K562 (cell line): ENCODE measurements around the gene SERPIND1. TPM values are rescaled to one million over a fixed set of nuclear protein-coding genes. Genes with fewer than 3 reads are reported as not detected.

Experiments
- ATAC-seq: fragments of 200-7000 bp; cut with Tn5 transposase; 3 replicates; pipeline ENCODE4 v1.9.1; 2020; ENCODE audit warnings: moderate library complexity
- BruUV-seq: library from RNA; stranded (reverse); fragments of 400-500 nt; replicated peaks from 2 replicates; lab custom pipeline; 2021; lab: Mats Ljungman, UMichigan
- CTCF ChIA-PET: fragments of 300-600 bp; formaldehyde crosslinking; extraction: SDS; loops from one replicate; lab custom pipeline; 2021; ENCODE audit warnings: low intra/inter-chr PET ratio; lab: Yijun Ruan, JAX
- POLR2A ChIA-PET: fragments of 300-600, 350-650 bp; sonication (Branson Sonifier 250); formaldehyde crosslinking; extraction: SDS; loops from one replicate; lab custom pipeline; 2021; ENCODE audit warnings: antibody characterized with exemption, inconsistent platforms; lab: Yijun Ruan, JAX
- DNase-seq, 4 experiments: peaks; one replicate each; pipeline versions ENCODE4 v3.0.0 to v3.0.0-alpha.2; 2011 to 2018; ENCODE audit warnings: low spot score in 3 of 4, mixed read lengths in 3 of 4; ENCODE audit errors: extremely low read depth in 1 of 4
- FAIRE-seq: peaks from 2 replicates; lab custom pipeline; 2011; peaks lifted over from hg19 to GRCh38; lab: Jason Lieb, UNC
- H2AFZ ChIP-seq: 2 replicates; pipeline ENCODE4 v1.6.0; 2011; ENCODE audit warnings: low read depth, low read length, control low read depth, inconsistent platforms
- H3K27ac ChIP-seq: fragments of 200-600 bp; 3 replicates; pipeline ENCODE4 v1.8.0; 2011; ENCODE audit warnings: low read depth, mild to moderate bottlenecking, control low read depth, inconsistent platforms, low read length, moderate library complexity, mixed read lengths; ENCODE audit errors: extremely low read depth
- H3K27me3 ChIP-seq, 2 experiments: fragments of 300-600 bp in 1 of 2; 2 replicates in 1 of 2; 3 replicates in 1 of 2; pipeline versions ENCODE4 v1.6.0 to v1.8.0; 2011; ENCODE audit warnings: inconsistent platforms in 2 of 2, low read length in 2 of 2, mild to moderate bottlenecking in 1 of 2, mixed read lengths in 1 of 2, moderate library complexity in 1 of 2; ENCODE audit not compliant: control insufficient read depth in 2 of 2, insufficient read depth in 2 of 2
- H3K36me3 ChIP-seq: fragments of 300-600 bp; 3 replicates; pipeline ENCODE4 v1.8.0; 2011; ENCODE audit warnings: mild to moderate bottlenecking, low read length, inconsistent platforms; ENCODE audit not compliant: control insufficient read depth, insufficient read depth
- H3K4me1 ChIP-seq, 2 experiments: fragments of 200-600 bp in 1 of 2; replicated peaks in 1 of 2; 2 replicates in 1 of 2; 3 replicates in 1 of 2; pipeline versions ENCODE4 v1.5.1 to v1.8.0; 2011; ENCODE audit warnings: inconsistent platforms in 2 of 2, low read length in 2 of 2, mild to moderate bottlenecking in 1 of 2, mixed read lengths in 1 of 2, moderate library complexity in 1 of 2; ENCODE audit not compliant: control insufficient read depth in 2 of 2, insufficient read depth in 2 of 2
- H3K4me2 ChIP-seq: 2 replicates; pipeline ENCODE4 v1.6.1; 2011; ENCODE audit warnings: low read length, control low read depth, inconsistent platforms, mixed read lengths; ENCODE audit not compliant: insufficient read depth
- H3K4me3 ChIP-seq: fragments of 200-600 bp; sonication (generic), shearing (Covaris generic); 2 replicates; pipeline ENCODE4 v1.5.1; 2016; ENCODE audit warnings: control low read depth, inconsistent platforms
- H3K79me2 ChIP-seq: fragments of 200-600 bp; 3 replicates; pipeline ENCODE4 v1.8.0; 2011; ENCODE audit warnings: low read length, inconsistent platforms; ENCODE audit not compliant: control insufficient read depth, insufficient read depth
- H3K9ac ChIP-seq, 2 experiments: 2 replicates each; pipeline versions ENCODE4 v1.6.0 to v1.6.1; 2011; ENCODE audit warnings: low read depth in 2 of 2, low read length in 2 of 2, control low read depth in 1 of 2, inconsistent platforms in 1 of 2, mild to moderate bottlenecking in 1 of 2, mixed read lengths in 1 of 2; ENCODE audit not compliant: insufficient read depth in 1 of 2
- H3K9me1 ChIP-seq: one replicate; pipeline ENCODE4 v1.6.0; 2011; ENCODE audit warnings: inconsistent platforms, mild to moderate bottlenecking, low read length, moderate library complexity; ENCODE audit not compliant: control insufficient read depth, insufficient read depth
- H3K9me3 ChIP-seq: replicated peaks from 2 replicates; pipeline ENCODE4 v1.5.1; 2011; ENCODE audit warnings: low read depth, low read length, inconsistent platforms; ENCODE audit not compliant: control insufficient read depth, insufficient read depth
- H4K20me1 ChIP-seq: replicated peaks from 2 replicates; pipeline ENCODE4 v1.6.1; 2011; ENCODE audit warnings: low read length, inconsistent platforms, mixed read lengths; ENCODE audit not compliant: control insufficient read depth, insufficient read depth
- AFF1 ChIP-seq, 2 experiments: fragments of 450-650 bp; IDR thresholded peaks; 2 replicates each; pipeline ENCODE4 v1.6.1; 2018; ENCODE audit warnings: mild to moderate bottlenecking in 2 of 2, low read depth in 1 of 2; ENCODE audit not compliant: partially characterized antibody in 2 of 2
- CREB1 ChIP-seq, 2 experiments: sonication (generic) in 1 of 2; formaldehyde crosslinking in 1 of 2; IDR thresholded peaks; 2 replicates each; pipeline versions ENCODE4 v1.6.1 to v1.8.0; 2012 to 2022; ENCODE audit warnings: inconsistent platforms in 1 of 2, mild to moderate bottlenecking in 1 of 2, missing genetic modification reagents in 1 of 2, moderate library complexity in 1 of 2
- OTX1 ChIP-seq: fragments of 450-650 bp; formaldehyde crosslinking; IDR thresholded peaks from 2 replicates; pipeline ENCODE4 v1.4.0; 2022; ENCODE audit warnings: mild to moderate bottlenecking
- POLR2H ChIP-seq: IDR thresholded peaks from 2 replicates; pipeline ENCODE4 v1.6.1; 2016; ENCODE audit warnings: missing genetic modification characterization, low read depth, mild to moderate bottlenecking, control low read depth, missing compliant biosample characterization, moderate library complexity
- TRIM24 ChIP-seq, 2 experiments: fragments of 450-650 bp; IDR thresholded peaks; 2 replicates each; pipeline ENCODE4 v1.6.1; 2016
- ZNF23 ChIP-seq: fragments of 250-450 bp; sonication (Bioruptor Pico); IDR thresholded peaks from 2 replicates; pipeline ENCODE4 v1.4.0; 2020; ENCODE audit warnings: mild to moderate bottlenecking
- ZNF280B ChIP-seq: fragments of 250-450 bp; sonication (Bioruptor Pico); IDR thresholded peaks from 2 replicates; pipeline ENCODE4 v1.5.1; 2021; ENCODE audit warnings: mild to moderate bottlenecking
- ZNF655 ChIP-seq: fragments of 250-450 bp; sonication (Bioruptor Pico); IDR thresholded peaks from 2 replicates; pipeline ENCODE4 v1.5.0; 2021
- ZNF696 ChIP-seq: fragments of 250-450 bp; sonication (Bioruptor Pico); conservative IDR thresholded peaks from 2 replicates; pipeline ENCODE4 v1.4.0; 2020; ENCODE audit warnings: mild to moderate bottlenecking, moderate library complexity
- WGBS: fragments of 100-300 bp; shearing (Covaris generic); methylation state at CpG from one replicate; pipeline ENCODE4 v1.1.6; 2016; ENCODE audit warnings: low coverage, mixed read lengths; ENCODE audit not compliant: insufficient coverage; ENCODE audit errors: missing lambda C conversion rate; 5-methylcytosine and 5-hydroxymethylcytosine counted together
- in situ Hi-C: fragments of 300-500 bp; cut with MboI; formaldehyde crosslinking; loops from 4 replicates; pipeline ENCODE4 v1.15.0; 2018; ENCODE audit warnings: inconsistent platforms, mixed read lengths
- intact Hi-C: fragments of 100-400 bp; cut with micrococcal nuclease; formaldehyde crosslinking; loops from 2 replicates; pipeline ENCODE4 v1.14.2; 2022
- polyA plus RNA-seq, 8 experiments: library from polyadenylated mRNA; depleted of rRNA in 4 of 8; stranded (reverse) in 5 of 8; unstranded in 3 of 8; fragments of >200 nt; fragmentation: Nextera tagmentation in 2 of 8; fragmentation: Illumina TruSeq in 1 of 8; extraction: Ambion mirVana in 2 of 8; extraction: Trizol in 1 of 8; gene quantifications; 2 replicates each; pipeline versions ENCODE4 v1.2.1 to v1.2.3, GENCODE V29; 2011 to 2014; ENCODE audit warnings: inconsistent platforms in 1 of 8, missing spikeins in 1 of 8
- total RNA-seq, 7 experiments: library from RNA; depleted of rRNA in 6 of 7; stranded (reverse); fragments of >200 nt in 6 of 7; fragmentation: Illumina TruSeq in 2 of 7; extraction: Trizol in 2 of 7; gene quantifications; 2 replicates each; pipeline versions ENCODE4 v1.2.1 to v1.2.3, GENCODE V29; 2011 to 2021; ENCODE audit warnings: low replicate concordance in 1 of 7
- TF ChIP-seq, protein P1 (sequence below), 2 experiments: fragments of 450-650 bp; IDR thresholded peaks; 2 replicates each; pipeline ENCODE4 v1.6.1; 2016

The SERPIND1 gene
- total and polyA plus RNA-seq, 9 of the 15 experiments (the other 6 are each of a cell fraction or from before 2014, with no cell fraction given): 0.04 to 0.11 (median 0.09) TPM; not detected in 6

- POLR2A ChIA-PET: interaction anchor here (0.6 to 13.8 kb wide), 6 partner anchors 5 to 30 kb away, joined by 3 to 172 read pairs (median 4); no protein-coding TSS in a partner anchor
- in situ Hi-C loops: no loop called here
- FAIRE-seq: no peak
- CTCF ChIA-PET: no interaction called here
- Histone ChIP-seq H3K4me3 (no peak overlapping the region), H3K79me2 (no peaks in the 10 kb centered on the region), H3K9ac (no peak overlapping the region), H3K4me2 (no peak overlapping the region), H3K27ac (no peak overlapping the region), H4K20me1 (no peaks in the 10 kb centered on the region), H3K4me1 (peaks cover 0 to 3% of the 10 kb centered on the region in 2 experiments; a peak in 1 of 5 replicates), H3K36me3 (peaks cover 59% of the 10 kb centered on the region), H3K9me3 (no peaks in the 10 kb centered on the region), H2AFZ (no peak overlapping the region), H3K27me3 (no peaks in the 10 kb centered on the region), H3K9me1 (no peaks in the 10 kb centered on the region)
- ATAC-seq: no peak
- BruUV-seq: no TSS peak
- DNase-seq: no peak
- WGBS: 76% methylated on average over 3 of the region's 3 CpGs
- intact Hi-C loops: no loop called here
- TF ChIP-seq POLR2H (tag) (peak; percentile 71), ZNF280B (CRISPR knock-in tag) (peak; percentile 24; the same call in 1 of the 2 replicates), OTX1 (0 out of 2 replicates have a peak, but pooled peaks have one; percentile 44), ZNF696 (0 out of 2 replicates have a peak, but pooled peaks have one; percentile 29), ZNF655 (0 out of 2 replicates have a peak, but pooled peaks have one; percentile 58), ZNF23 (CRISPR knock-in tag) (no peak), AFF1 (IDR thresholded peaks at IDR 0.05; ENCODE audit: low read depth in 1 of 2, partially characterized antibody in 2 of 2) (no peak), CREB1 (IDR thresholded peaks at IDR 0.05) (no peak), CREB1 (CRISPR knock-in tag; IDR thresholded peaks at IDR 0.05) (0 out of 2 replicates have a peak, but pooled peaks have one; percentile 3), TRIM24 (IDR thresholded peaks at IDR 0.05) (0 out of 4 replicates have a peak, but pooled peaks of 1 of the 2 experiments have one; percentile 4)
- TF ChIP-seq, protein P1, sequence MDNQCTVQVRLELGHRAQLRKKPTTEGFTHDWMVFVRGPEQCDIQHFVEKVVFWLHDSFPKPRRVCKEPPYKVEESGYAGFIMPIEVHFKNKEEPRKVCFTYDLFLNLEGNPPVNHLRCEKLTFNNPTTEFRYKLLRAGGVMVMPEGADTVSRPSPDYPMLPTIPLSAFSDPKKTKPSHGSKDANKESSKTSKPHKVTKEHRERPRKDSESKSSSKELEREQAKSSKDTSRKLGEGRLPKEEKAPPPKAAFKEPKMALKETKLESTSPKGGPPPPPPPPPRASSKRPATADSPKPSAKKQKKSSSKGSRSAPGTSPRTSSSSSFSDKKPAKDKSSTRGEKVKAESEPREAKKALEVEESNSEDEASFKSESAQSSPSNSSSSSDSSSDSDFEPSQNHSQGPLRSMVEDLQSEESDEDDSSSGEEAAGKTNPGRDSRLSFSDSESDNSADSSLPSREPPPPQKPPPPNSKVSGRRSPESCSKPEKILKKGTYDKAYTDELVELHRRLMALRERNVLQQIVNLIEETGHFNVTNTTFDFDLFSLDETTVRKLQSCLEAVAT (IDR thresholded peaks at IDR 0.05): 0 out of 4 replicates have a peak, but pooled peaks of 1 of the 2 experiments have one; percentile 12
Measured at GRCh38 chr22:20829491-20830134, 55.7 kb downstream of the SERPIND1 start.
